Stimulated activated CD4-positive, alpha-beta T cell treated with anti-CD3 and anti-CD28 coated beads, Interleukin-4, amount 100 ng/mL, for 24 hours (primary cell): ENCODE results near the gene USP37.

Experiments used
- DNase-seq: peaks from one replicate; pipeline ENCODE4 v3.0.0-alpha.2; 2020

Gene USP37, protein sequence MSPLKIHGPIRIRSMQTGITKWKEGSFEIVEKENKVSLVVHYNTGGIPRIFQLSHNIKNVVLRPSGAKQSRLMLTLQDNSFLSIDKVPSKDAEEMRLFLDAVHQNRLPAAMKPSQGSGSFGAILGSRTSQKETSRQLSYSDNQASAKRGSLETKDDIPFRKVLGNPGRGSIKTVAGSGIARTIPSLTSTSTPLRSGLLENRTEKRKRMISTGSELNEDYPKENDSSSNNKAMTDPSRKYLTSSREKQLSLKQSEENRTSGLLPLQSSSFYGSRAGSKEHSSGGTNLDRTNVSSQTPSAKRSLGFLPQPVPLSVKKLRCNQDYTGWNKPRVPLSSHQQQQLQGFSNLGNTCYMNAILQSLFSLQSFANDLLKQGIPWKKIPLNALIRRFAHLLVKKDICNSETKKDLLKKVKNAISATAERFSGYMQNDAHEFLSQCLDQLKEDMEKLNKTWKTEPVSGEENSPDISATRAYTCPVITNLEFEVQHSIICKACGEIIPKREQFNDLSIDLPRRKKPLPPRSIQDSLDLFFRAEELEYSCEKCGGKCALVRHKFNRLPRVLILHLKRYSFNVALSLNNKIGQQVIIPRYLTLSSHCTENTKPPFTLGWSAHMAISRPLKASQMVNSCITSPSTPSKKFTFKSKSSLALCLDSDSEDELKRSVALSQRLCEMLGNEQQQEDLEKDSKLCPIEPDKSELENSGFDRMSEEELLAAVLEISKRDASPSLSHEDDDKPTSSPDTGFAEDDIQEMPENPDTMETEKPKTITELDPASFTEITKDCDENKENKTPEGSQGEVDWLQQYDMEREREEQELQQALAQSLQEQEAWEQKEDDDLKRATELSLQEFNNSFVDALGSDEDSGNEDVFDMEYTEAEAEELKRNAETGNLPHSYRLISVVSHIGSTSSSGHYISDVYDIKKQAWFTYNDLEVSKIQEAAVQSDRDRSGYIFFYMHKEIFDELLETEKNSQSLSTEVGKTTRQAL

DNA sequence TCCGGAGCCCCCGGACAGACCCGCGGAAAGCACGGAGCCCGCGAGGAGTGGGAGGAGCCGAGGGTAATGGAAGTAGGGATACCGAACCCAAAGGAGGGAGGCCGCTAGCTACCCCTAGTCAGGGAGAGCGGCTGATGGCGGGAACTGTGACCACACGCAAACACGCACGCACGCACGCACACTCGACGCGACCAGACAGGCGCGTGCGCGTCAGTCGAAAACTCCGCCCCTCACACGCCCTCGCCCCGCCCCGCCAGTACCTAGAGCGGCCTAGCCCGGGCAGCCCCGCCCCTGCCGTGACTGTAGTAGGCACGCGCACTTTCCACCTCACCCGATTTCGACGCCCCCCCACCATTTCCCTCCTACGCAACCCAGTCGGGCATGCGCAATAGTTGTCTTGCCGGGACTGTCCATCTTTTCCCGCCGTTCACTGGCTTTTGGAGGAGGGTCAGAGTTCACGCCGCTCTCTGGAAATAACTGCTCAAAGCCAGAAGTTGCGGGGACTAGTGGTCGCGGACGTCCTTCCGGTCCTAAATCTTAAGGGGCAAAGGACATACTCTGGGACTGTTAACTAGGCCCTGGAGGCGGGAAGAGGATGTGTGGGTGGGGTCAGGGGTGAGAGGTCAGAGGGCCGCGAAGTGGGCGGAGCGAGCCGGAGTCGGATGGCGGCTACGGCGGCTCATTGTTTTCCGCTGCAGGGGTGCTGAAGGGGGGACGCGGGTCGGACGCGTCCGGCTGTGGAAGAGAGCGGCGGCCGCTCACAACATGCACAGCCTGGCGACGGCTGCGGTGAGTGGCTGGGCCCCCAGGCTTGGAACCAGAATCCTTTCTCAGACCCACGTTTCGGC lies at the start of gene USP37, which contains the start of gene CNOT9:
Gene USP37, minus strand, starts transcription at position 162 of the 848 bp plus-strand sequence. CDS start 9,698 bp downstream, outside the sequence.
Gene CNOT9, plus strand, starts transcription at position 650 of the 848 bp plus-strand sequence. Its CDS starts 116 bp downstream, at position 766.
- peak; percentile 100 for DNase-seq

DNA sequence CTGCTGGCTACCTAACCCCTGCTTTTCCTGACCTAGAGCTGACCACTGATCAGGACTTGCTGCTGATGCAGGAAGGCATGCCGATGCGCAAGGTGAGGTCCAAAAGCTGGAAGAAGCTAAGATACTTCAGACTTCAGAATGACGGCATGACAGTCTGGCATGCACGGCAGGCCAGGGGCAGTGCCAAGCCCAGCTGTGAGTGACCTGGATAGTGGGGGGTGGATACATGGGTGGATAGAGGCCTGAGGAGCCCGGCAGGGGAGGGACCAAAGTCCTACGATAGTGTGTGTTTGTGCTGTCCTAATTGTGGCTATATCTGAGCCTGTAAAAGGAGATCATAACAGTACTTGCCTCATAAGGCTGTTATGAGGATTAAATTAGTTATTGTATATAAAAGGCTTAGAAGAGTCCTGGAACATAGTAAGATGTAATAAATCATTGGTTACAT lies 47.7 kb upstream of the USP37 start:
- no peak for DNase-seq

DNA sequence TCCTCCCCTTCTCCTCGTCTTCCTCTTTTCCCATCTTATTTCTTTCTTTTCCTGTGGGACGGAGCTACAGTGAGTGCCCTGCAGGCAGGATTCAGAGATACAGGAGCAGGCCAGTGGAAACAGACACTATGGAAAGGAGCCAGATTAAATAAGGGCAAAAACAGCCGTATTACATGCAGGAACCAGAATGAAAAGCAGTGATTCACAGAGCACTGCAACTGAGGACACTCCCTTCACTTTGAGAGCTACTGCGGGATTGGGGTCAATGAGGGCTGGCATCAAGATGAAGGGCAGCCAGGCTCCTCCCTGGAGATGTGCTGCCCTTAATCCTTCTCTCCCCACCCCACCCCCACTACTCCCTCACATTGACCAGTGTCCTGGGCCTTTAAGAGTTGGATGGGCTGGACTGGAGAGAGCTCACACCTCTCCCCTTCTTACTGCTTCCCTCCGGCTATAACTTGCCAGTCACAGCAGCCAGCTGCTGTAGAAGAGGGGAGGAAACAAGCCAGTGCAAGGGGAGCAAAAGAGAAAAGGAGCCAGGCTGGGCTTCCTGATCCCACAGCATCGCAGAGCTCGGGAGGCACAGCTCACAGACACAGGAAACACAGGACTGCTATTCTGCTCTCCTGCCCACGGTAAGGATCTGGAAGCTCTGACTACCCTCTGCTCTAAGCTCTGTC lies 39.4 kb upstream of the USP37 start, which contains the start of gene PLCD4:
Gene PLCD4, plus strand, starts transcription at position 464 of the 680 bp plus-strand sequence. CDS start 7,841 bp downstream, outside the sequence.
- no peak for DNase-seq

DNA sequence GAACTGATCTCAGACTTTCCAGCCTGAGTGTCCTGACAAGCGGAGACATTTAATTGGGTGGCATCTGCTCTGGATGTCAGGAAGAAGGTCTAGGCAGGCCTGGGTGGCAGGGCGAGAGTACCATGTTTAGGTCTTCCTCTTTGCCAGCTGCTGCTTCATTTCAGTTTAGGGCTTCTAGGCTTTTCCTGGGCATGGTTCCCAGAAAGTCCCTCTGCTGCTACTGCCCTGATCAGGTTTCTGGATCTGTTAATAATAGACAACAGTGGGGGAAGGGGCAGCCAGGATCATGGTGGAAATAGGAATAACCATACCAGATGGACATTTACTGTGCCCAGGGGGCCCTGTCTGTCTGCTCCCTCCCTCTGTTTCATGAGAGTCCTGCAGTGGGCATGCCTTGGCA lies 37.3 kb upstream of the USP37 start:
- no peak for DNase-seq

DNA sequence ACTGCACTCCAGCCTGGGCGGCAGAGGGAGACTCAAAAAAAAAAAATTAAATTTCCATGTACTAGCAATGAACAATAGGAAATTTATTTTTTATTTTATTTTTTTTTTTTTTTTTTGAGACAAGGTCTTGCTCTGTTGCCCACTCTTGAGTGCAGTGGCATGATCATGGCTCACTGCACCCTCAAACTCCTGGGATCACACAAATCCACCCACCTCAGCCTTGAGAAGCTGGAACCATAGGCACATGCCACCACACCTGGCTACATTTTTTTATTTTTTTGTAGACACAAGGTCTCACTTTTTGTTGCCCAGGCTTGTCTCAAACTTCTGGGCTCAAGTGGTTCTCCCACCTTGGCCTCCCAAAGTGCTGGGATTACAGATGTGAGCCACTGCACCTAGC lies 17.4 kb upstream of the USP37 start:
- no peak for DNase-seq

DNA sequence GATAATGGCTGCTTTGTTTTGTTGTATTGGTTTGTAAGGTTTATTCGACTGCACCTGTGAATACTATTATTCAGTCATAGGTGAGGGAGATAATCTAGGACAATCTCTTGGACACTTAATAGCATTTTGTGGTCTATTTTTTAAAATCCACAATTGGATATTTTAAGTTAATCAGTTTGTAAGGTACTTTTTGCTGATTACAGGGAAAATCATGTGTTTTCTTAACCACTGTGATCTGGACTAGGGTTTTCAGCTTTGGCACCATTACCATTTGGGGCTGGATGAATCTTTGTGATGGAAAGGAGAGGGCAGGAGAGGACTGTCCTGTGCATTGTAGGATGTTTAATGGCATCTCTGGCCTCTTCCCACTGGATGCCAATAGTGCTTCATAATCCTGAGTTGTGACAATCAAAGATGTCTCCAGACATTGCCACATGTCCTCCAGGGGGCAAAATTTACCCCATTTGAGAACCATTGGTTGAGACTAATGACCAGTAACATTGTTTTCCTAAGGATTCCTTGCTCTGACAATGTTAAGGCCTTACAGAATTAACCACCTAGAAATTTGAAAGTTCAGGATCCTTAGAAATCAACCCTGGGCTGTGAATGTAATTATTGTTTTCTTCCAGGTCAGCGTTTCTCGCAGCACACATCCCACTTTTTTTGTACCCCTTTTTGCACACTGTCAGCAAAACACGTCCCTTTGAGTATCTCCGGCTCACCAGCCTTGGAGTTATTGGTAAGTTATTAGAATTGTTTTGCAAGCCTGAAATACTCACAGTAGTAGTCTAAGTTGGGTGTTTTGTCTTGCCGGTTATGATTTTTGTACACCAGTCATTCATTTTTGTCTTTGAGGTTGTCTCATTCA lies 16.1 kb upstream of the USP37 start:
- no peak for DNase-seq

DNA sequence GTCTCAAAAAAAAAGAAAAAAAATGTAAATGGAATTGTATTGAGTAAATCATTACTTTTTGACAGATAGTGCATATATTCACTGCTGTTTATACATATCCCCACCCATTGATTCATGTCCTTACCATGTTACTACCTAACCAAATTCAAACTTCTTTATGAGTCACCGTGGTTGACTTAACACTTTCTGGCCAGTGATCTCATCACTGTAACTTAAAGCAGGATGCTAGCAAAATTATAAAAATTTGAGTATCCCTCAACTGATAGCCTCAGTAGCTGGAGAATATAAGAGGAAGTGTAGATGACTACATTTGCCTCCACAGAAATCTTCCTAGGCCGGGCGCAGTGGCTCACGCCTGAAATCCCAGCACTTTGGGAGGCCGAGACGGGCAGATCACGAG lies 13.9 kb upstream of the USP37 start:
- no peak for DNase-seq

DNA sequence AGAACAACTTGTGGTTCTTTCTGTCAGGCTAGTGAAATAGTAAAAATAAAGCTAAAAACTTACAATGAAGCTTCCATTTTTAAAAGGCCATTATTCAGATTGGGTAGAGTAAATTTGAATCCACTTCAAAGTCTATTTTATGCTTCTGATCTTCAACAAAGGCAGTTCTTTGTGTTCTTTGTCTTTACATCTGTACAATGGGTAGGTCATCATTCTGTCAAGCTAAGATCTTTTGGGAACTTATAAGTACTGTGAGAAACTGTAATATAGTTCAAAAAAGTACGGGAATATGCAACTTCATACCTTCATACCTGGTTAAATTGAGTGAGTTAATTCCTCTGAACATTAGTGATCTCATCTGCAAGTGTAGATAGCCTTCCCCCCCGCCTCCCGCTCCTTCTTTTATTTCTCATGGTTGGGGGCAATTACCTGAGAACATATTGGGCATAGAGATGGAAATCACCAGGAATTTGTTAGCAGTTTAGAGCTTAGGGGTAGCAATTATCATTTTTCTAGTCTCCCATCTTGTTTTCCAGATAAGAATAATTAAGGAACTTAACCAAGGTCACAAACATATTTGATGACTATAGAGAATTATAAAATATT lies 10.2 kb upstream of the USP37 start:
- DNase-seq = no peak

DNA sequence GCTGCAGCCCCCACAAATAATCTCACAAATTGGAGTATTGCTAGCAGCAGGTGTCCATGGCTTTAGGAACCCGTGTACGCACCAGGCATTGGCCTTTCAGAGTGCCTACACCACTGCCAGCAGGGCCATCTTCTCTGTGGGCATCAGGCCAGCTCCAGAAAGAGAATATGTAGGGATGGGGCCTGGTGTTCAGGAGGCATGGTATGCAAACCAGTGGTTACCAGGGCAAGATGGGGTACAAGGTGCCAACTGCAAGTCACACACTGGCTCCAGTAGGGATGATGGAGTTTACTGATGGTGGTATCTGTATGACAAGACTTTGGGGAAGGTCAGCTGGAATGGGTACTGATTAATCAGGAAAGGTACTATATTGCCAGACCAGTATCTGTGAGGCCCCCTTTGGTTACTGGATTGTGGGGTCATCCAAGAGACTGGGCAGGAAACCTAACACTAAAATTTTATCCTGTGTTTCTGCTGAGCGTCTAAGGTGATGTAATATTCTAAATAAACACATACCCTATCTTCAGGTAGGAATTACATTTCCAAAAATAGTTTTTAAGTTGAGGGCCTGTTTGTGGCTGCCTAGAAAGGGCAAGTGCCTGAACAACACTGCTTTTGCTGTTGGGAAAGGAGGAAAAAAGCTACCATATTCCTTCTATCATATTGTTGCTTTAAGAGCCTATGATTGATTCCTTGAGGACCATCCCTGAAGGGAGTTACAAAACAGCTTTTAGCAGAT lies 9.5 kb upstream of the USP37 start:
- DNase-seq = no peak

DNA sequence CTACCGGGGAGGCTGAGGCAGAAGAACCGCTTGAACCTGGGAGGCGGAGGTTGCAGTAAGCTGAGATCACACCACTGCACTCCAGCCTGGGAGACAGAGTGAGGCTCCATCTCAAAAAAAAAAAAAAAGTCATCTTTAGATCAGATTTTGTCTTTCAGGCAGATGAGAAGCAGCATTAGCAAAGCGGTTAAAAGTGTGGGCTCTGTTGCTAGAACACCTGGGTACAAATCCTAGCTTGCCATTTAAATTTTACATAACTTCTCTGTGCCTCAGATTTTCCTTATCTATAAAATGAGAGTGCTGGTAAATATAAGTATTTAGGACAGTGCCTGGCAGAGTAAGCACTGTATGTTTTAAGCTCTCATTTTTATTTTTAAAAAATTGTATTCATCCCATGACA lies 8.7 kb upstream of the USP37 start:
- DNase-seq = no peak

DNA sequence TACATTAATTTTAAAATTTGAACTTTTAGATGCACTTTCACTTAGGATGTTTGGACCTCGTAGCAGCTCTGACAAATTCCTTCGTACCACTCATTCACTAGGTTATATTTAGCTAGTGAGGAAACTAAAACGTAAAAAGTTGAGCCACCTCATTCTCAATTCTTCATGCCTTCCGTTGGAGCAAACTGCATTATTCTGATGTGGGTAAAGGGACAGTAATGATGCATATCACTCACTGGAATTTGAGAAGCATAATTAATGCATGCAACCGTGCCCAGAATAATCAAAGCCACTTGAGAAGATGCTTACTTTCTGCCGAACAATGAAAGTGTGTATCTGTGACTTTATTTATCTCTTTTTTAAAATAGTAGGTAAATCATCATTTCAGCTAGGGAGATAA lies 2.7 kb upstream of the USP37 start:
- DNase-seq = no peak

DNA sequence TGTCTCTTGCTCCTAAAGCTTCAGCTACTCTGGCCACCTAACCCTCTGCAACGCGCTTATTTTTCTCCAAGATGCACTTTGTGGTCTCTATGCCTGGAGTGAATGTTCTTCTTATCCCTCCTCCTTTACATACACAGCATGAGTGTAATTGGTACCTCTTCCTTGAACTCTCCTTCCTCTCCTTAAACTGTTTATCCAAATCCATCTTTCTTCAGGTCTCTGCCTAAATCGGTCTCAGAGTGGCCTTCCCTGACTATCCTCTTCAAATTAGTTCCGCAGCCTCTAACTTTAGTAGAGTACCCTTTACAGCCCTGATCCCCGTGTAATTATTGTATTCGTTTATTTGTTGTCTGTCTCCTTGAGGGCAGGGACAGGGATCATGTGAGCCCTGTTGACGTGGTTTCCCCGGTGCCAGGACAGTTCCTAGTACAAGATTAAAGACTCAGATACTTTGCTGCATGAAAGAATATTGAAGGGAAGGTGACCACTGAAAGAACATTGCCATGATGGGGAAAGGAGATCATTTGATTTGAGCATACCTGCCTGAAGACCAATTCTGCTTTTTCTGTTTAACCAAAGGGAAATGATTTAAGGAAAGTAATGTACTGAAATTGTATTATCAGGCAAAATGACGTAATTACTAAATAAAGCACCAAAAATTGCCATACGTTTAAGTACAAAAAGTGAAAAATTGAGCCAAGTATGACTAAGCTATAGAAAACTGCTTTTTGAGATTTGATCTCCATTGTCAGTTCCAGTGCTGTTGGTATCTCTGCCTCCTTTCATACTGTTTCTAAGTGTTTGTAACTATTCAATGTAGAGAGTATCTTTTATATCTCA lies 1.7 kb upstream of the USP37 start:
- DNase-seq = no peak

DNA sequence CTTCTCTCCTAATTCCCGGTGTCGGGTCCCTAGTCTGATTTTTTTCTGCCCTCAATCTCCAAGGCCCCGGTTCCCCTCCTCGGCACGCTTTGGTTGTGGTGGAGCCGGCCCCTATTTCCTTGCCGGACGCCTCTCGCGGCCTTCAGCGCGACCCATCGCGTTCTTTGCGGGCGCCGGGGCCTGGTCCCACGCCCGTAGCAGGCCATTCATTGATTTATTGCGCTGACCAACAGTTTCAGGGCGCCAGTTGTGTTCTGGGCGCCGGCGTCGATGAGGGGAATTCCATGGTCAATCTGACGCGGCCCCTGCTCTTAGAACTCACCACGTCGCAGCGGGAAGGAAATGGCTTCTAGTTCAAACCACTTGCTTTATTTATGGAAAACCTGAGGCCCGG lies 884 bp upstream of the USP37 start:
- peak; percentile 68 for DNase-seq

DNA sequence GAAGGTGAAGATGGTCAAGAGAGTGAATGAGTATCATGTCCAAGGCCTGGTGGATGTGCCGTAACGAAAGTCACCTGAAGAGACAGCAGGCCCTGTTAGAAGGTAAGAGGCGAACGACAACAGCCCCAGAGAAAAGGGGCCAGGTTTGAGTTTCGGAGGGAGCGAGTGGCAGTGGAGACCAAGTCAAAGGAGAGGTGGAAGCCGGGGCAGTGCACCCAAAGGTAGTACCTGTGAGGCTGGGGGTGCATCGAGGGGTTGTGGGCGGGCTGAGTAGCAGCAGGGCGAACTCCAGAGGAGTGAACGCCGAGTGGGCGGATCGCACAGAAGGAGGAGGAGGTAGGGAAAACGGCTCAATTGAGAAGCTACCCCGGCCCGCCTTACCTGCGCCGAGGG lies 358 bp downstream of the USP37 start:
- no peak for DNase-seq

DNA sequence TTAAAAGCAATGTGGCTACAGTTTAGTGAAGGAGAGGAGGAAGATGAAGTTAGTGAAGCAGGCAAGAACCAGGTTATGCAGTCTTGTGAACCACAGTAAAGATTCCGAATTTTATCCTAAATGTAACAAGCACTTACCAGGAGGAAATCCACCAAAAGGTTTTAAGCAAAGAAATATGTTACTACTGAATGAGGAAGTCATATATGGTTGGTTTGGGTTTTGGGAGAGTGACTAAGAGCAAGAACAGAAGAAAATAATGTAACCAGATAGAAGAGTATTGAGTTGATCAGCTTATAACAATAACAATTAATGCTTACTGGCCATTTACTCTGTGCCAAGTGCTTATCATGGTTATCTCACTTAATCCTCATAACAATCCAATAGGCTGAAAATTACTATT lies 1.9 kb downstream of the USP37 start:
- no peak for DNase-seq

DNA sequence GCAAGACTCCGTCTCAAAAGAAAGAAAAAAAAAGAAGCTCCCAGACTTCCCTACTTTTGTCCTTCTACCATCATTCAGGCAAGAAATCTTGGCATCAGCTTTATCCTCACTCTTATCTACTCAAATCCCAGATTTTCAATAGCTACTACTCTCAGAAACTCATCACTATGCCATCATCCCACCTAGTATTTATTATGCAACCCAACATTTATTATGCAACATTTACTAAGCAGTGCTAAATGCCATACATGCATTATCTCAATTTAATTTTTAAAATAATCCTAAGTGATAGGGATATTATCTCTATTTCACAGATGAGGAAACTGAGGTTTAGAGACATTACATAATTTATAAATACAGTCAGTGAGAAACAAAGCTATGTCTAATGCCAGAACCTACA lies 4.1 kb downstream of the USP37 start:
- no peak for DNase-seq

DNA sequence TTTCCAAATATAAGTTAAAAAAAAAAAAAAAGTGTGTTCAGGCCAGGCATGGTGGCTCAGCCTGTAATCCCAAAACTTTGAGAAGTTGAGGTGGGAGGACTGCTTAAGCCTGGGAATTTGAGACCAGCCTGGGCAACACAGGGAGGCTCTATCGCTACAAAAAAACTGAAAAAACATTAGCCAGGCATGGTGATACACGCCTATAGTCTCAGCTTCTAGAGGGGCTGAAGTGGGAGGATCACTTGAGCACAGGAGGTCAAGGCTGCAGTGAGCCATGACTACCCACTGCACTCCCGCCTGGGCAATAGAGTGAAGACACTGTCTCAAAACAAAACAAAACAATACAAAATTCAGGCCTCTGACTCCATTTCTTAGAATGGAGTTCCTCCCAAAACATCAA lies 9.2 kb downstream of the USP37 start:
- DNase-seq = no peak

DNA sequence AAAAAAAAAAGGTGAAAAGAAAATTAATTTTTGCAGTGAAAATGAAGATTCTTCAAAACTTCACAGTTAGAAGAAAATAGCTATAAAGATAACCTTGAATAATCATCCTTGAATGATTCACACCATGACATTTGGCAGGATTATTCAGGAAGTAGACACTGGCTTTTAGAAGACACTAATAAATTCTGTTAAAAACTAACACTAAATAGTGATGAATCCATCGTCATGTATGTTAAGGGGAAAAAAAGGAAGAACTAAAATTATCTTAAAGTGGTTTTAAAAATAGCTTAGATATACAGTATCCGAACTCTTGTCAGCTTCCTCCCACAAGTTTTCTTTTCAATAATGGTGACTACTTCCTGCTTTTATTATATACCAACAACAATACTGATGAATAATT lies 10.2 kb downstream of the USP37 start:
- DNase-seq = no peak

DNA sequence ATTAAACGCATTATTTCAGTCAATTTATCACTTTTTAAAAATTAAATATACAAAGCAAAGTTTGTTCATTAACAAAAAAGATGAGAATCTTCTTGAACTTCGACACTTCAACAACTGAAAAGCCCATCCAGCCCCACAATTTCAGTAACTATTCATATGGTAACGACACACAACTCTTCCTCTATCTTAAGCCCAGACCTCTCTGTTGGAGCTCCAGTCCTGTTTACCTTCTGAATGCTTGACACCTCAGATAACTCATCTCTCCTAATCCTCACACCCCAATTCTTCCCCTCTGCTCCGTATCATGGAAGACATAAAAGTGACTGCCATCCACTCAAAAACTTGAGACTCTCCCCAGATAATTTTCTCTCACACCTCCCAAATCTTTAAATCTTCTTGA lies 12.6 kb downstream of the USP37 start:
- no peak for DNase-seq
